H1 (cell line): ENCODE results near the gene CDC42EP2.

Experiments used
- CHD1 ChIP-seq: IDR thresholded peaks from 2 replicates; pipeline ENCODE4 v1.6.1; 2012; ENCODE audit warnings: low read depth, low read length, improper control_type of control experiment
- EP300 ChIP-seq, 2 experiments: IDR thresholded peaks; 1 replicate in 1 of 2; 2 replicates in 1 of 2; pipeline ENCODE4 v1.6.1; 2011 to 2012; ENCODE audit warnings: low read depth in 2 of 2, low read length in 2 of 2, mild to moderate bottlenecking in 2 of 2, borderline replicate concordance in 1 of 2, inconsistent platforms in 1 of 2, moderate library complexity in 1 of 2
- GABPA ChIP-seq: IDR thresholded peaks from 2 replicates; pipeline ENCODE4 v1.6.1; 2011; ENCODE audit warnings: mild to moderate bottlenecking, low read length, moderate library complexity, borderline replicate concordance; ENCODE audit not compliant: insufficient read depth
- POLR2AphosphoS5 ChIP-seq: IDR thresholded peaks from 2 replicates; pipeline ENCODE4 v1.6.1; 2011; ENCODE audit warnings: low read depth, low read length
- TAF1 ChIP-seq: IDR thresholded peaks from 2 replicates; pipeline ENCODE4 v1.6.1; 2011; ENCODE audit warnings: mild to moderate bottlenecking, low read depth, low read length
- ZNF274 ChIP-seq: IDR thresholded peaks from 2 replicates; pipeline ENCODE4 v1.7.0; 2012; ENCODE audit warnings: low read length, borderline replicate concordance; ENCODE audit errors: extremely low read depth
- TF ChIP-seq, protein P1 (sequence below): IDR thresholded peaks from 2 replicates; pipeline ENCODE4 v1.6.1; 2011; ENCODE audit warnings: low read depth, mild to moderate bottlenecking, low read length; ENCODE audit not compliant: insufficient read depth

DNA sequence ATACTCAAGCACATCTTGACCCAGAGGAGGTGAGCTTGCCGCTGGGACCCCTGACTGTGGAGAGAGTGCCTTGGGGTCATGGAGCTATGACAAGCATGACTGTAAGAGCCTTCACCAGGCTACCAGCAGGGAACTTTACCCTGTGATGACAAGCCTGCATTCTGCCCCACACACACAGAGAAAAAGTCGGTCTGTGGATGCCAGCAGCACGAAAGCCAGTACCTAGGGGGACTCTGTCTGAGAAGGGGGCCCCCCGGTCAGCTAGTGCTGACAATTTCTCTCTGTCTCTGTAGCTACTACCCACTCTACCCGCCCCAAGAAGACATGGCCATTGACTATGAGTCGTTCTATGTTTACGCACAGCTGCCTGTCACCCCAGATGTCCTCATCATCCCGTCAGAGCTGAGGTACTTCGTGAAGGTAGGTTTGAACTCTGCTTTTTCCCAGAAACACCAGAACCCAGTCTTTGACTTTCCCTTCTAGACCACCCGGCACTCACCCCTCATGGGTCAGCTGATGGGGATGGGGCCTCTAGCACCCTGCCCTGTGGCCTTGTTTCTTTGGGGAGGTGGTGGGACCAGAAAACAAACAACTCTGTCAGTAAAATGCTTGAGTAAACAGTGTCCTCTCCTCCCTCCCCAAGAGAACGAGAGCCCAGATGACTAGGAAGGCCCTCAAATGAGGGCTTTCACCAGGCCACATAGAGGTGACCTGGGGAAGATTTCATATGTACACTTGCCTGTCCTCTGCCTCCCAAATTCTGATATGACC is 18.9 kb upstream of the CDC42EP2 start:
- TF ChIP-seq, protein P1, sequence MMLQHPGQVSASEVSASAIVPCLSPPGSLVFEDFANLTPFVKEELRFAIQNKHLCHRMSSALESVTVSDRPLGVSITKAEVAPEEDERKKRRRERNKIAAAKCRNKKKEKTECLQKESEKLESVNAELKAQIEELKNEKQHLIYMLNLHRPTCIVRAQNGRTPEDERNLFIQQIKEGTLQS: no peak
- TF ChIP-seq POLR2AphosphoS5 (no peak), EP300 (IDR thresholded peaks at IDR 0.05; ENCODE audit: borderline replicate concordance in 1 of 2, low read depth in 2 of 2, low read length in 2 of 2) (no peak), TAF1 (no peak), GABPA (no peak), CHD1 (no peak), ZNF274 (no peak)
